ENCODE results near the gene SOX5. TPM values are rescaled to one million over a fixed set of nuclear protein-coding genes. Genes with fewer than 3 reads are reported as not detected.
"Not testable (repeated sequence)": the region's sequence is repeated elsewhere in the genome, so short reads cannot be mapped to it uniquely, and the experiment has no call there.

SOX5 gene
- total RNA-seq, 1 donor from 2014 or later = 43.6 TPM

GRCh38 chr12:23534196-23534595 is 415.3 kb downstream of the SOX5 start:
- DNase-seq (ENCODE audit: low spot score) (no peak), ATAC-seq (no peak)
- intact Hi-C loops (cut with DNase I) = no loop called here

GRCh38 chr12:23533699-23534098 is 415.8 kb downstream of the SOX5 start:
- intact Hi-C loops (cut with DNase I) = no loop called here
- ATAC-seq (no peak), DNase-seq (ENCODE audit: low spot score) (no peak)

- intact Hi-C loops (cut with DNase I) = no loop called here
- DNase-seq (ENCODE audit: low spot score) (no peak), ATAC-seq (no peak)
These were observed 416.2 kb downstream of the SOX5 start for GRCh38 chr12:23533265-23533664.

- intact Hi-C loops (cut with DNase I) = no loop called here
- no peak for ATAC-seq
- DNase-seq (ENCODE audit: low spot score) = no peak
These were observed 421.2 kb downstream of the SOX5 start for GRCh38 chr12:23528316-23528715.

- ATAC-seq = no peak
- intact Hi-C loops (cut with DNase I) = no loop called here
These were observed 423.9 kb downstream of the SOX5 start for GRCh38 chr12:23525450-23526072.

GRCh38 chr12:23523339-23523738 is 426.1 kb downstream of the SOX5 start:
- ATAC-seq (no peak), DNase-seq (ENCODE audit: low spot score) (no peak)
- intact Hi-C loops (cut with DNase I) = no loop called here

More at GRCh38 chr12:23525450-23526072, 423.9 kb downstream of the SOX5 start:
- no peak for DNase-seq (ENCODE audit: low spot score)

- ATAC-seq; DNase-seq (ENCODE audit: low spot score); intact Hi-C loops (cut with DNase I): not testable (repeated sequence)
These were observed 430.0 kb downstream of the SOX5 start for GRCh38 chr12:23519444-23519843.

GRCh38 chr12:23515785-23516184 is 433.7 kb downstream of the SOX5 start:
- DNase-seq (ENCODE audit: low spot score) = not testable (repeated sequence)

GRCh38 chr12:23510484-23510883 is 439.0 kb downstream of the SOX5 start:
- intact Hi-C loops (cut with DNase I) = no loop called here
- ATAC-seq (no peak), DNase-seq (ENCODE audit: low spot score) (no peak)

More at GRCh38 chr12:23515785-23516184, 433.7 kb downstream of the SOX5 start:
- ATAC-seq; intact Hi-C loops (cut with DNase I): not testable (repeated sequence)

- ATAC-seq; DNase-seq (ENCODE audit: low spot score); intact Hi-C loops (cut with DNase I): not testable (repeated sequence)
These were observed 439.6 kb downstream of the SOX5 start for GRCh38 chr12:23509832-23510231.

- intact Hi-C loops (cut with DNase I); ATAC-seq; DNase-seq (ENCODE audit: low spot score): not testable (repeated sequence)
These were observed 441.7 kb downstream of the SOX5 start for GRCh38 chr12:23507785-23508184.

- ATAC-seq; intact Hi-C loops (cut with DNase I); DNase-seq (ENCODE audit: low spot score): not testable (repeated sequence)
These were observed 443.7 kb downstream of the SOX5 start for GRCh38 chr12:23505736-23506135.

- intact Hi-C loops (cut with DNase I) = no loop called here
- DNase-seq (ENCODE audit: low spot score) (no peak), ATAC-seq (no peak)
These were observed 444.6 kb downstream of the SOX5 start for GRCh38 chr12:23504641-23505399.

- no peak for DNase-seq (ENCODE audit: low spot score)
- intact Hi-C loops (cut with DNase I) = no loop called here
- no peak for ATAC-seq
These were observed 445.4 kb downstream of the SOX5 start for GRCh38 chr12:23504043-23504442.

- DNase-seq (ENCODE audit: low spot score) = no peak
- no peak for ATAC-seq
- intact Hi-C loops (cut with DNase I) = no loop called here
These were observed 445.9 kb downstream of the SOX5 start for GRCh38 chr12:23503544-23503943.

GRCh38 chr12:23502259-23502658 is 447.2 kb downstream of the SOX5 start:
- no peak for DNase-seq (ENCODE audit: low spot score)
- ATAC-seq = no peak
- intact Hi-C loops (cut with DNase I) = no loop called here

GRCh38 chr12:23495472-23495871 is 454.0 kb downstream of the SOX5 start:
- intact Hi-C loops (cut with DNase I) = no loop called here
- DNase-seq (ENCODE audit: low spot score) (no peak), ATAC-seq (no peak)

- ATAC-seq = no peak
- intact Hi-C loops (cut with DNase I) = no loop called here
- no peak for DNase-seq (ENCODE audit: low spot score)
These were observed 455.8 kb downstream of the SOX5 start for GRCh38 chr12:23493672-23494071.

- intact Hi-C loops (cut with DNase I); ATAC-seq; DNase-seq (ENCODE audit: low spot score): not testable (repeated sequence)
These were observed 458.4 kb downstream of the SOX5 start for GRCh38 chr12:23491029-23491428.

- ATAC-seq = no peak
- intact Hi-C loops (cut with DNase I) = no loop called here
- no peak for DNase-seq (ENCODE audit: low spot score)
These were observed 461.3 kb downstream of the SOX5 start for GRCh38 chr12:23488130-23488529.

All from sciatic nerve (tissue), 2 donors.